Suprapubic skin (tissue), 3 donors: ENCODE measurements around the gene SORCS3.

Experiments
- CTCF ChIP-seq, 2 donors: fragments of 200-600 bp in 1 of 2; fragments of 450-650 bp in 1 of 2; sonication (generic) in 1 of 2; IDR thresholded peaks; one replicate each; pipeline ENCODE4 v1.5.1; 2016 to 2019; ENCODE audit warnings: antibody characterized with exemption in 2 of 2, mild to moderate bottlenecking in 1 of 2, moderate library complexity in 1 of 2
- EP300 ChIP-seq: sonication (generic); formaldehyde crosslinking; IDR thresholded peaks from one replicate; pipeline ENCODE4 v1.6.1; 2017; ENCODE audit warnings: antibody characterized with exemption
- POLR2A ChIP-seq, 2 donors: fragments of 450-650 bp; IDR thresholded peaks; one replicate each; pipeline ENCODE4 v1.6.1; 2017; ENCODE audit warnings: antibody characterized with exemption in 2 of 2, mild to moderate bottlenecking in 2 of 2, moderate library complexity in 2 of 2

DNA sequence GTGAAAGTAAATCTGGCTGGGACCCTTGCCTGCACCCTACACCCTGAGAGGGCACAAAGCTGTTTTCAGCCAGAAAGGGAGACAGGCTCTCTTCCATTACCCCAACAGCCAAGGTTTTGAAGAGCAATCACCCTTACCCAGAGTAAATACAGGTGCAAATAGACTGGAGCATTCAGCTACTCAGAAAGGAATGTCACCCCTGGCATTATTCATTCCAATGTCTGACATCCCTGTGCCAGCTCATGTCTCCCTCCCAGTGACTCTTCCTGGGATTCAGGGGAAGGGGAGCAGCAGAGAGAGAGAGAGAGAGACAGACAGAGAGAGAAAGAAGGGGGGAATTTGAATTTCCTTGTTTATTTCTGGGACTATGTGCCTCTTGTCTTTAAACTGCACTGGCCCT is 611.8 kb downstream of the SORCS3 start:
- TF ChIP-seq CTCF (IDR thresholded peaks at IDR 0.05) (no peak), POLR2A (IDR thresholded peaks at IDR 0.05) (no peak), EP300 (no peak)
